Stimulated activated CD8-positive, alpha-beta memory T cell treated with anti-CD3 and anti-CD28 coated beads, Interleukin-12 subunit alpha, Interleukin-12 subunit beta, amount 100 ng/mL, for 24 hours (primary cell): Measurements from ENCODE around the gene PDCD1.
"Not testable (repeated sequence)": the region's sequence is repeated elsewhere in the genome, so short reads cannot be mapped to it uniquely, and the experiment has no call there.

Experiments used
- DNase-seq: peaks from one replicate; pipeline ENCODE4 v3.0.0-alpha.2; 2020; ENCODE audit errors: extremely low read depth

Gene PDCD1

DNA sequence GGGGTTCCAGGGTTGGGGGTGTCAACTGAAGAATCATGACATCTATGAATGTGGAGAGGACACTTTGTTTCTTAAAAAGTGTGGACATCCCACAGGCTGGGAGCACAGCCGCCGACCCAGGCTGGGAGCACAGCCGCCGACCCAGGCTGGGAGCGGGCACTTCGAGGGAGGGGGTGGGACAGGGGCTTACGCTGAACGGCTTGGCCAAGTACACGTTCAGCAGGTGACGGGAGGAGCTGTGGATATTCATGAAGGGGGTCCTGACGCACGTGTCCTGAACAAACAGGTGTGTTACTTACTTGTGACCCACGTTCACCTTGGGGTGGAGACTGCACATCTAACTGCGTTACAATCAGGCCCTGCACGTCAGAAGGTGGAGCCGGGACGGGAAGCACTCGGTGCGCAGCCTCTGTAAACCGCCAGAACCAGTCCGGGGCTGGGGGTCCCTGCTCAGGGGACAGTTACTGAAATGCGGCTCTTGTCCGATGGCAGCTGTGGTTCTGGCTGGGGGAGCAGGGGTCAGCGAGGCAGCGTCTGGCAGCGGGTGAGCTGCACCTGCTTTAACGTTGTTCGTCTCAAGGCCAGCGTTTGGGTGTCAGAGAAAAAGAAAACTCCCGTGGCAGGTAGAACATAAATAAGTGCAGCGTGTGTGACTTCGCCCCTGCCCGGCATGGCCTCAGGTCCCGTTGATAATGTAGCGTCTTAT, 58.3 kb downstream of the PDCD1 start:
- DNase-seq: not testable (repeated sequence)
